GM15510 (cell line): ENCODE data around the gene UFL1.

Experiments used
- POLR2A ChIP-seq: IDR thresholded peaks from 3 replicates; pipeline ENCODE4 v1.6.1; 2011; ENCODE audit warnings: borderline replicate concordance; ENCODE audit not compliant: insufficient read length; ENCODE audit errors: extremely low read depth

The UFL1 gene

DNA sequence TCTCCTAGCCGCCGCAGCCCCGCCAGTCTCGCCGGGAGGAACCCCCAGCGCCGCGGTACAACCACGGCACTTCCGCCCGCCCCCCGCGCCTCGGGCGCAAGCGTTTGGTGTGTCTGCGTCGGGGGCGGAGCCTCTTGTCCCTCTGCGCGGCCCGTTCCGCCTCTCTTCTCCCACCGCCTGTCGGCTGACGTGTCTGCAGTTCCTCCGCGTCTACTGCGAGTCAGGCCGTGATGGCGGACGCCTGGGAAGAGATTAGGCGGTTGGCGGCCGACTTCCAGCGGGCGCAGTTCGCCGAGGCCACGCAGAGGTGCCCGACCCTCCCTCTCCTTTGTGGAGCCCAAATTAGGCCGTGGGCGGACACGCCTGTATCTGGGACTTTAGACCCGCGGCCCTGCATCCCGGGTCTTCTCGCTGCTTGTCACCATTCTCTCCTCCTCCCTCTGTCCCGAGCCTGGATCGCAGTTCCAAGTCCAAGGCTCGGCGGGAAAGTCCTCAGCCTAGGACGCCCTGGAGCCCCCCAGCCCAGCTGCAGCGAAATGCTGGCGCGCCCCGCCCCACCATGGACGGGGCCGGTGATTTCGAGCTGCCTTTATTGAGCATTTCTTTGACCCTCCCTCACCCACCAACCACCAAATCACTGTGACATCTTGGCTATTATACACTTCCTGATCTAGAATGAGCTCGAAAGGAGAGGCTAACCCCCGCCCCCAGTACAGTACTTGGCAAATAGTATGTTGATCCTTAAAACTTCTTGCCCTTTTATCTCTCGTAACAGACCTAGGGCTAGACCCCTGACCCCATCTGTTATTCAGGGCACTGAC is at the start of gene UFL1:
Gene UFL1, plus strand, starts transcription at position 163 of the 821 bp plus-strand sequence. Its CDS starts 68 bp downstream, at position 231.
- peak; percentile 96 for TF ChIP-seq POLR2A

GRCh38 chr6:96478695-96479094 is 42.9 kb upstream of the UFL1 start:
- no peak for TF ChIP-seq POLR2A

DNA sequence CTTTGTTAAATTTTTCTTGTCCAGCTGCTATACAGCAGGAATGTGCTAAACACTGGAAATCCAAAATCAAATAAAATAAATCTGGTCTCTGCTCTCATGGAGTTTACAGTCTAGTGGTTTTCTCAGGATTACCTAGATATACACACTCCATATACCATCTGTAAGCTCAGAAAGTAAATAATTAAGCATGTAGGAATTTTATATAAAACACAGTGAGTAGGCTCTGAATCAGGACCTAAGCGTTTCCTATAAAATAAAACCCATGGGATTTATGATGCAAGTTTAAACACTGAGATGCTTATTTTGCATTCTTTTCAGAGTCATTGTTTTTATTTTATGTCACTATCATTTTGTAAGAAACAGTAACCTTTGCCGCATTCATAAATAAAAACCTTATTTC is 29.7 kb upstream of the UFL1 start:
- no peak for TF ChIP-seq POLR2A

DNA sequence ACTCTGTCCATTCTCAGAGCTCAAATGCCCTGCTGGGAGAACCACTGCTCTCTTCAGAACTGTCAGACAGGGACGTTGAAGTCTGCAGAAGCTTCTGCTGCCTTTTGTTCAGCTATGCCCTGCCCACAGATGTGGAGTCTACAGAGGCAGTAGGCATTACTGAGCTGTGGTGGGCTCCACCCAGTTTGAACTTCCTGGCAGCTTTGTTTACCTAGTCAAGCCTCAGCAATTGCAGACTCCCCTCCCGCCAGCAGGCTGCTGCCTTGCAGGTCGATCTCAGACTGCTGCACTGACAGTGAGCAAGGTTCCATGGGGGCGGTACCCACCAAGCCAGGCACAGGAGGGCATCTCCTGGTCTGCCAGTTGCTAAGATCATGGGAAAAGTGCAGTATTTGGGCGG is 21.8 kb upstream of the UFL1 start:
- no peak for TF ChIP-seq POLR2A

DNA sequence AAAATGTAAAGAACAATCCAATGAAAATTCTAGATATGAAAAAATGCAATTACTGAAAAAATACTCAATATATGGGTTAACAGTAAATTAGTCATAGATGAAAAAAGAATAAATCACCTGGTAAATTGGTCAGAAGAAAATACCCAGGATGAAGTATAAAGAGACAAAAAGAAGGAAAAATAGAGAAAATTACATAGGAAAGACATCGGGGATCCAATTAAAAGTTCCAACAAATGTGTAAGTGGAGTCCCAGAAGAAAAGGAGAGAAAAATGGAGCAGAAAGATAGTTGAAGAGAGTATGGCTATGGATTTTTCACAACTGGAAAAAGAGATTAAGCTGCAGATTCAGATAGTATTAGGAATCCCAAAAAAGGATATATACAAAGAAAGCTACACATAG is 18.7 kb upstream of the UFL1 start:
- no peak for TF ChIP-seq POLR2A

DNA sequence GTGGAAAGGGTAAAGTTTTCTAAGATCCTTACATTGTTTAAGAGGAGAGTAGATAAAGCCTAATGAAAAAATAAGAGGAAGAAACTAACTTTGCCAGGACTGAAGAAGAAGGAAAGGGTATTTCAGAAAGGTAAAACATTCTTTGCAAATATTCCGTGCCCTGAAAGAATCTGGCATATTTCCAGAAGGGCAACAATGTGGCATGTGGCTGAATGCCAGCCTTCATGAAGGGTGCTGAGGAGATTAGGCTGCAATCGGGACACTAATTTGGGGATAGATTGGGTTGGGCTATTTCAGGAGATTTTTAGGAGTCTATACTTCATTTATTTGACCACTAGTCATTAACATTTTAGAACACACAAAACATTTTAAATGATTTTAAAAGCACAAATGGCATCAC is 16.2 kb upstream of the UFL1 start:
- no peak for TF ChIP-seq POLR2A

- no peak for TF ChIP-seq POLR2A
These were observed 12.3 kb upstream of the UFL1 start for GRCh38 chr6:96509281-96509680.

- no peak for TF ChIP-seq POLR2A
These were observed 1.2 kb upstream of the UFL1 start for GRCh38 chr6:96520171-96521115.

DNA sequence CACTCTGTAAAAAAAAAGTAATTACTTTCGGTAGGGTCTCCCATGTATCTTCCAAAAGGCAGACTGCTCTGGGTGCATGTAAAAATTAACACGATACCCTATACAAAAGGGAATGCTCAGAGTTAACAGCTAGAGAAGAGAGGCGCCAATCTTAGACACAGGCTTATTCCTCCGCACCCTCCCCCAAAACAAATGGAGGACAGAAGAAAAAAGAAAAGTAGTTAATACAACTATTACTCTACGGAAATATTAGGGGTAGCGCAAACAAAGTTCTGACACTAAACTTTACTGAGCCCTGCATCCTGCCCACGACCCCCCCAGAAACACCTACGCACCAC is 331 bp upstream of the UFL1 start:
- no peak for TF ChIP-seq POLR2A

GRCh38 chr6:96522465-96523009 is 931 bp downstream of the UFL1 start:
- TF ChIP-seq POLR2A, result no peak

DNA sequence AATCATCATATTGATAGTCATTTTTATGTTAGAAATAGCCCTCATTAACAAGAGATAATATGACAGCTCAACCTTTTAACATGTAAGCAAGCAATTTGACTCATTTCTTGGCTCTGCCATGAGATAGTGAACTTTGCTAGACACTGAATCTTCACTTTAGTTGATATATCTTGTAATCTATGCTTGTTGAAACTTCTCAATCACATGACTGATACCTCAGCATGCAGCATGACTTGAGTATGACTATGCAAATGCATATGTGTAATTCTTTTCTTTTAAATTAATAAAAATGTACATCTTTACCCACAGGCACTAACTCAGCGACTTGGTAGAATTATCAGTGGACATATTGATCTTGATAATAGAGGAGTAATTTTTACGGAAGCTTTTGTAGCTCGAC is 6.6 kb downstream of the UFL1 start:
- no peak for TF ChIP-seq POLR2A

DNA sequence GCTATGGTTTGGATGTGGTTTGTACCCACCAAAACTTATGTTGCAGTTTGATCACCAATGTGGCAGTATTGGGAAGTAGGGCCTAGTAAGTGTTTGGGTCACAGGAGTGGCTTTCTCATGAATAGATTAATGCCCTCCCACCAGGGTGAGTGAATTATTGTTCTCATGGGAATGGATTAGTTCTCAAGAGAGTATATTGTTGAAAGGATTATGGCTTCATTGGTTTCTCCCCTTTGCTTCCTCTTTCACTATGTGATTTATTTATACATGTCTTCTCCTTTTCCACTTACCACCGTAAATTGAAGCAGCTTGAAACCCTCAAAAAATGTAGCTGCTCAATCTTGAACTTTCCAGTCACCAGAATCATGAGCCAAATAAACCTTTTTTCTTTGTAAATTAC is 10.8 kb downstream of the UFL1 start:
- no peak for TF ChIP-seq POLR2A

GRCh38 chr6:96537726-96538125 is 16.1 kb downstream of the UFL1 start:
- no peak for TF ChIP-seq POLR2A

DNA sequence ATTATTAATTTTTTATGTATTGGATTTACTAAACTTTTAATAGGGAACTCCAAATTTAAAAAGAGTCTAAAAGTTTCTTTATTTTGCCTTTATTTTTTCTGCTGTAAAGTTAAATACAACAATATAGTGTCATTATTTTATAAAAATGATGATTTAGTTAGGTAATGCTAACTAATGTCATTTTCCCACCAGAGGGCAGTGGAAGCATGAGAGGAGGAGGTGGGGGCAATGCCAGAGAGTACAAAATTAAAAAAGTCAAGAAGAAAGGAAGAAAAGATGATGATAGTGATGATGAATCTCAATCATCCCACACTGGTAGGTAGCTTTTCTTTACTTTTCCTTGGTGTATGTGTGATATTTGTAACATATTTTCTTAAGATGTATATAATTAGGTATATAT is 21.1 kb downstream of the UFL1 start:
- no peak for TF ChIP-seq POLR2A

GRCh38 chr6:96545882-96546281 is 24.3 kb downstream of the UFL1 start:
- no peak for TF ChIP-seq POLR2A
